Upper lobe of left lung (tissue), 4 donors: ENCODE results near the gene NUDT3.

Source experiments
- CTCF ChIP-seq, 6 experiments: fragments of 450-650 bp in 4 of 6; fragments of 200-600 bp in 2 of 6; sonication (generic) in 2 of 6; IDR thresholded peaks; one replicate each; pipeline ENCODE4 v1.5.1; 2016 to 2019; ENCODE audit warnings: antibody characterized with exemption in 6 of 6
- EP300 ChIP-seq, 4 donors: sonication (generic); formaldehyde crosslinking; IDR thresholded peaks; one replicate each; pipeline ENCODE4 v1.5.1; 2017; ENCODE audit warnings: antibody characterized with exemption in 4 of 4, control low read depth in 2 of 4

GRCh38 chr6:34322732-34323131 lies 69.7 kb downstream of the NUDT3 start:
- TF ChIP-seq CTCF (IDR thresholded peaks at IDR 0.05) (no peak), EP300 (IDR thresholded peaks at IDR 0.05) (no peak)
